GM23338 (cell line): ENCODE measurements around the gene CACNA1S. TPM values are rescaled to one million over a fixed set of nuclear protein-coding genes. Genes with fewer than 3 reads are reported as not detected.

Experiments
- ATAC-seq: fragments of 200-7000 bp; cut with Tn5 transposase; 3 replicates; pipeline ENCODE4 v1.9.1; 2020
- DNase-seq: peaks from one replicate; pipeline ENCODE4 v3.0.0-alpha.2; 2015; ENCODE audit warnings: low spot score
- H2AFZ ChIP-seq: fragments of 200-600 bp; sonication (generic); 2 replicates; pipeline ENCODE4 v1.8.0; 2016; ENCODE audit warnings: antibody characterized with exemption, mild to moderate bottlenecking, moderate library complexity
- H3F3A ChIP-seq: fragments of 200-600 bp; sonication (generic); replicated peaks from 2 replicates; pipeline ENCODE4 v1.8.0; 2017; ENCODE audit warnings: antibody characterized with exemption, mixed run types, low read depth
- H3K27ac ChIP-seq: fragments of 200-600 bp; sonication (generic); 2 replicates; pipeline ENCODE4 v1.6.1; 2016; ENCODE audit warnings: low read depth
- H3K27me3 ChIP-seq: fragments of 200-600 bp; sonication (generic); 2 replicates; pipeline ENCODE4 v1.8.0; 2016; ENCODE audit warnings: mild to moderate bottlenecking, mixed run types, moderate library complexity; ENCODE audit not compliant: insufficient read depth
- H3K36me3 ChIP-seq: fragments of 200-600 bp; sonication (generic); 2 replicates; pipeline ENCODE4 v1.8.0; 2016; ENCODE audit warnings: mild to moderate bottlenecking; ENCODE audit not compliant: insufficient read depth
- H3K4me1 ChIP-seq: fragments of 200-600 bp; sonication (generic); 2 replicates; pipeline ENCODE4 v1.8.0; 2016; ENCODE audit warnings: mild to moderate bottlenecking, moderate library complexity; ENCODE audit not compliant: insufficient read depth
- H3K4me2 ChIP-seq: fragments of 200-600 bp; sonication (generic); 2 replicates; pipeline ENCODE4 v1.7.1; 2017; ENCODE audit warnings: mixed run types
- H3K4me3 ChIP-seq: fragments of 200-600 bp; sonication (generic); 2 replicates; pipeline ENCODE4 v1.6.1; 2016; ENCODE audit warnings: mixed run types
- H3K79me2 ChIP-seq: fragments of 200-600 bp; sonication (generic); replicated peaks from 2 replicates; pipeline ENCODE4 v1.8.0; 2017; ENCODE audit warnings: mild to moderate bottlenecking; ENCODE audit not compliant: insufficient read depth
- H3K9me2 ChIP-seq: fragments of 200-600 bp; sonication (generic); 2 replicates; pipeline ENCODE4 v1.8.0; 2017; ENCODE audit not compliant: insufficient read depth
- H4K20me1 ChIP-seq: fragments of 200-600 bp; sonication (generic); replicated peaks from 2 replicates; pipeline ENCODE4 v1.8.0; 2017; ENCODE audit warnings: mild to moderate bottlenecking; ENCODE audit not compliant: insufficient read depth
- H3K27ac Mint-ChIP-seq: 2 replicates; pipeline ENCODE4 v1.8.0; 2020; ENCODE audit warnings: inconsistent platforms, mild to moderate bottlenecking, moderate library complexity, mixed read lengths
- H3K27me3 Mint-ChIP-seq: 3 replicates; pipeline ENCODE4 v1.8.0; 2022; ENCODE audit warnings: low read depth, mild to moderate bottlenecking, moderate library complexity, mixed read lengths, inconsistent platforms; ENCODE audit not compliant: insufficient read depth, poor library complexity
- H3K36me3 Mint-ChIP-seq: 3 replicates; pipeline ENCODE4 v1.8.0; 2021; ENCODE audit warnings: low read depth, mild to moderate bottlenecking, inconsistent platforms, moderate library complexity, mixed read lengths
- H3K4me1 Mint-ChIP-seq: 3 replicates; pipeline ENCODE4 v1.8.0; 2020; ENCODE audit warnings: mild to moderate bottlenecking, inconsistent platforms, mixed read lengths
- H3K4me3 Mint-ChIP-seq: 3 replicates; pipeline ENCODE4 v1.8.0; 2021; ENCODE audit warnings: moderate library complexity, mild to moderate bottlenecking, inconsistent platforms, mixed read lengths
- H3K9me3 Mint-ChIP-seq: 3 replicates; pipeline ENCODE4 v1.8.0; 2020; ENCODE audit warnings: moderate library complexity, mild to moderate bottlenecking, inconsistent platforms, mixed read lengths
- CTCF ChIP-seq, 2 experiments: fragments of 200-600 bp in 1 of 2; sonication (generic) in 1 of 2; conservative IDR thresholded peaks; 2 replicates each; pipeline versions ENCODE4 v1.5.1 to v1.6.1; 2016 to 2017; ENCODE audit warnings: antibody characterized with exemption in 2 of 2, low read depth in 2 of 2, mild to moderate bottlenecking in 2 of 2, moderate library complexity in 1 of 2
- EZH2 ChIP-seq: fragments of 200-600 bp; sonication (generic); IDR thresholded peaks from one replicate; pipeline ENCODE4 v1.8.0; 2017; ENCODE audit warnings: antibody characterized with exemption, mild to moderate bottlenecking, low read depth; ENCODE audit not compliant: unreplicated experiment
- EZH2phosphoT487 ChIP-seq: fragments of 200-600 bp; sonication (generic); IDR thresholded peaks from one replicate; pipeline ENCODE4 v1.8.1; 2018; ENCODE audit warnings: antibody characterized with exemption; ENCODE audit not compliant: unreplicated experiment
- JUNB ChIP-seq: IDR thresholded peaks from one replicate; pipeline ENCODE4 v1.6.1; 2016; ENCODE audit warnings: antibody characterized with exemption; ENCODE audit not compliant: unreplicated experiment
- NANOG ChIP-seq: IDR thresholded peaks from 2 replicates; pipeline ENCODE4 v1.6.1; 2016; ENCODE audit warnings: antibody characterized with exemption, borderline replicate concordance
- ZNF462 ChIP-seq: fragments of 250-450 bp; sonication (Bioruptor Pico); IDR thresholded peaks from 2 replicates; pipeline ENCODE4 v1.5.0; 2020; ENCODE audit warnings: mild to moderate bottlenecking, moderate library complexity
- polyA plus RNA-seq: library from polyadenylated mRNA; unstranded; fragments of >200 nt; fragmentation: Nextera tagmentation; extraction: Ambion mirVana; gene quantifications from 2 replicates; pipeline ENCODE4 v1.2.1, GENCODE V29; 2016
- total RNA-seq: library from RNA; depleted of rRNA; stranded (reverse); fragments of >200 nt; shearing (Covaris generic); gene quantifications from 2 replicates; pipeline ENCODE4 v1.2.3, GENCODE V29; 2014

The CACNA1S gene
- total and polyA plus RNA-seq, 2 experiments from 2014 or later: 0.03 TPM; not detected in 1

- no peaks in the 10 kb centered on the region for H3F3A ChIP-seq
- H3K27ac ChIP-seq: no peak overlapping the region
- H3K4me1 ChIP-seq: no peaks in the 10 kb centered on the region
- H3K9me2 ChIP-seq: no peaks in the 10 kb centered on the region
- Mint-ChIP-seq H3K27ac (no peak overlapping the region), H3K9me3 (no peaks in the 10 kb centered on the region), H3K36me3 (no peaks in the 10 kb centered on the region), H3K4me1 (0 out of 3 replicates have a peak, but pooled peaks cover 2% of the 10 kb centered on the region), H3K4me3 (no peak overlapping the region), H3K27me3 (peaks cover 8% of the 10 kb centered on the region)
- no peaks in the 10 kb centered on the region for H4K20me1 ChIP-seq
- H3K36me3 ChIP-seq: no peaks in the 10 kb centered on the region
- no peak overlapping the region for H3K4me2 ChIP-seq
- no peak for TF ChIP-seq JUNB
- TF ChIP-seq CTCF (conservative IDR thresholded peaks at IDR 0.05; ENCODE audit: low read depth in 2 of 2): 0 out of 4 replicates have a peak, but pooled peaks of 1 of the 2 experiments have one; percentile 2
- TF ChIP-seq NANOG: no peak
- TF ChIP-seq ZNF462 (CRISPR knock-in tag): no peak
- no peak for TF ChIP-seq EZH2phosphoT487
- TF ChIP-seq EZH2: no peak
- no peaks in the 10 kb centered on the region for H3K27me3 ChIP-seq
- ATAC-seq: no peak; the same call in 2 of the 3 replicates
- no peak overlapping the region for H2AFZ ChIP-seq
- H3K4me3 ChIP-seq: no peak overlapping the region
- DNase-seq: no peak
- no peaks in the 10 kb centered on the region for H3K79me2 ChIP-seq
These were observed 71.2 kb downstream of the CACNA1S start for GRCh38 chr1:201041011-201041410.
